ENCODE data around the gene CD3D. TPM values are rescaled to one million over a fixed set of nuclear protein-coding genes. Genes with fewer than 3 reads are reported as not detected.
A peak's percentile ranks its signal among the peaks of the same experiment; 100 is the strongest.

Gene CD3D
- total and polyA plus RNA-seq, 12 donors = 0.31 to 6.3 (median 0.97) TPM; not detected in 6

DNA sequence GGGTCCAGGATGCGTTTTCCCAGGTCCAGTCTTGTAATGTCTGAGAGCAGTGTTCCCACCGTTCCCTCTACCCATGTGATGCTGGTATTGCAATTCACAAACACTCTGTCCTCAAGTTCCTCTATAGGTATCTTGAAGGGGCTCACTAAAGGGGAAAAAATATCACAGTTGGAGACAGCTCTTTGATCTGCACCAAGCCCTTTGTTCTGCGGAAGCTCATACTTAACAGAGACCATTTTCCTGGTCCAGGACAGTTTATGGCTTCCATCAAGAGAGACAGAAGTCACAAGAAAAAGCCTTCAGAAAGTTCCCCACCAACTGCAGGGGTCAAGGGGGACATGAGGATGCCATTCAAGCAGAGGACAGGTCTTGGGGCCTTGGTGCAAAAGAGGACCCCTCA lies 2.1 kb downstream of the CD3D start:
- ATAC-seq = no peak
- intact Hi-C loops (cut with DNase I) = no loop called here
- no peak for DNase-seq
- Histone ChIP-seq H3K4me3 (peak overlapping the region in 1 of 10 donors; percentile 50), H3K9me3 (no peaks in the 10 kb centered on the region), H3K27me3 (peaks cover 0 to 26% (median 4%) of the 10 kb centered on the region in 7 donors), H3K27ac (peak overlapping the region in 1 of 10 donors; percentile 83), H3K4me1 (no peaks in the 10 kb centered on the region), H3K36me3 (no peaks in the 10 kb centered on the region)
- 87 to 89% methylated on average over 3 of the region's 3 CpGs for WGBS, 2 donors
- TF ChIP-seq, protein P1, sequence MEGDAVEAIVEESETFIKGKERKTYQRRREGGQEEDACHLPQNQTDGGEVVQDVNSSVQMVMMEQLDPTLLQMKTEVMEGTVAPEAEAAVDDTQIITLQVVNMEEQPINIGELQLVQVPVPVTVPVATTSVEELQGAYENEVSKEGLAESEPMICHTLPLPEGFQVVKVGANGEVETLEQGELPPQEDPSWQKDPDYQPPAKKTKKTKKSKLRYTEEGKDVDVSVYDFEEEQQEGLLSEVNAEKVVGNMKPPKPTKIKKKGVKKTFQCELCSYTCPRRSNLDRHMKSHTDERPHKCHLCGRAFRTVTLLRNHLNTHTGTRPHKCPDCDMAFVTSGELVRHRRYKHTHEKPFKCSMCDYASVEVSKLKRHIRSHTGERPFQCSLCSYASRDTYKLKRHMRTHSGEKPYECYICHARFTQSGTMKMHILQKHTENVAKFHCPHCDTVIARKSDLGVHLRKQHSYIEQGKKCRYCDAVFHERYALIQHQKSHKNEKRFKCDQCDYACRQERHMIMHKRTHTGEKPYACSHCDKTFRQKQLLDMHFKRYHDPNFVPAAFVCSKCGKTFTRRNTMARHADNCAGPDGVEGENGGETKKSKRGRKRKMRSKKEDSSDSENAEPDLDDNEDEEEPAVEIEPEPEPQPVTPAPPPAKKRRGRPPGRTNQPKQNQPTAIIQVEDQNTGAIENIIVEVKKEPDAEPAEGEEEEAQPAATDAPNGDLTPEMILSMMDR (IDR thresholded peaks at IDR 0.05) = no peak

DNA sequence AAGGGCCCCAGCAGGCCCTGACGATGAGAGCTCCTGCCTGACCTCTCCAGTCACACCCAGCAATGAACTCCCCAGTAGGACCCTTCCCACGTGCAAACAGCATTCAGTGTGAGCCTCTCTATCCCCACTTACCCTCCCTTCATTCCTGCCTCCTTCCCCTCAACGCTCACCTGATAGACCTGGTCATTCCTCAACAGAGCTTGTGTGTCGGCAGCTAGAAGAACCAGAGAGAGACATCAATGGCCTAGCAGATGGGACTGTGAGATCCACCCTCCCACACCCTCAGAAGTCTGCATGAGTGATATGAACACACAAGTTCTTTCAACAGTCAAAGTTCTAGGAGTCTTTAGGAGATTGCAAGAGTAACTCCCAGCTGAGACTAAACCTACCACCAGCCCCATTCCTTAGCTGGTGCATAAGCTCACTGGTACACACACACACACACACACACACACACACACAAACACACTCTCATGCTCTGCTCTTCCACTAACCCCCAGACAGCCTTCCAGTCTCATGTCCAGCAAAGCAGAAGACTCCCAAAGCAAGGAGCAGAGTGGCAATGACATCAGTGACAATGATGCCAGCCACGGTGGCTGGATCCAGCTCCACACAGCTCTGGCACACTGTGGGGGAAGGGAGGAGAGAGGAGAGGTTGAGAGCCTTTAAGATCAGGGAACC lies 3.1 kb downstream of the CD3D start:
- DNase-seq (no peak), ATAC-seq (no peak)
- Histone ChIP-seq H3K27ac (peak overlapping the region in 1 of 10 donors; percentile 83), H3K4me3 (peak overlapping the region in 1 of 10 donors; percentile 50), H3K9me3 (no peaks in the 10 kb centered on the region), H3K27me3 (peaks cover 0 to 16% (median 4%) of the 10 kb centered on the region in 7 donors), H3K36me3 (no peaks in the 10 kb centered on the region), H3K4me1 (no peaks in the 10 kb centered on the region)
- intact Hi-C loops (cut with DNase I) = no loop called here
- TF ChIP-seq, protein P1 (IDR thresholded peaks at IDR 0.05) = no peak
- WGBS, 2 donors = 76 to 81% methylated on average over 5 of the region's 5 CpGs

DNA sequence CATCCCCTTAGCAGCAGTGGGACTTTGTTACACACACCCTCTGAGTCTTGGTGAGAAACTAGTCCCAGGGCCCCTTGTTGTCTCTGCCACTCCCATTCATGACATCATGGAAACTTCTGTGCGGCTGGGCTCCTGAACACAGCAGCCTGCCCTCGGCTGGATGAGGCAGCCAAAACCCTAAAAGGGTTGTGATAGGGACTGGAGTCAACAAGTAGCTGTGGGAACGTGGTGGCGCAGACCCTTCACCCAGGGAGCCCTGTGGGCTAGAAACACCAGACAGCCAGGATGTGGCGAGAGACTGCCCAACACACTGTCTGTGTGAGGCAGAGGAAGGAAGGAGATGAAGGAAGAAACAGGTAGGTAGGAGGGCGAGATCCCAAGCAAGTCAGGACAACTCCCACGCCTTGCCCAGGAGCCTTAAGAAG lies 3.9 kb downstream of the CD3D start:
- Histone ChIP-seq H3K9me3 (no peaks in the 10 kb centered on the region), H3K4me3 (peak overlapping the region in 1 of 10 donors; percentile 50), H3K36me3 (no peaks in the 10 kb centered on the region), H3K4me1 (no peaks in the 10 kb centered on the region), H3K27me3 (peaks cover 0 to 16% (median 4%) of the 10 kb centered on the region in 7 donors), H3K27ac (peak overlapping the region in 1 of 10 donors; percentile 83)
- no peak for DNase-seq
- intact Hi-C loops (cut with DNase I) = no loop called here
- TF ChIP-seq, protein P1 (IDR thresholded peaks at IDR 0.05) = no peak
- ATAC-seq = peak in 7 of 8 donors; percentile 49 to 67 (median 65)
- 50 to 53% methylated on average over 7 of the region's 7 CpGs for WGBS, 2 donors

DNA sequence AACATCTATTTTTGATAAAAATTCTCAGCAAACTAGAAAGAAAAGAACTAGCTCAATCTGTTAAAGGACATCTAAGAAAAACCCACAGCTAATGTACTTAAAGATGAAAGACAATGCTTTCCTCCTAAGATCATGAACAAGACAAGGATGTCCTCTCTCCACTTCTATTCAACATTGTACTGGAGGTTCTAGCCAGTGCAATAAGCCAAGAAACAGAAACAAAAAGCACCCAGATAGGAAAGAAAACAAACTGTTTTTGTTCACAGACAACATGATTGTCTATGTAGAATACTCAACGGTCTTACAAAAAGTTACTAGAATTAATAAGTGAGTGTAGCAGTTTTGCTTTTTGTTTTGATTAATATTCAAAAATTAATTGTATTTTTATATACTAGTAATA lies 7.8 kb downstream of the CD3D start:
- intact Hi-C loops (cut with DNase I) = no loop called here
- TF ChIP-seq, protein P1 (IDR thresholded peaks at IDR 0.05) = no peak
- H3K4me3 ChIP-seq = no peak overlapping the region
- 66 to 87% methylated on average over 1 of the region's 1 CpG for WGBS, 2 donors
- no peaks in the 10 kb centered on the region for H3K36me3 ChIP-seq
- H3K27me3 ChIP-seq = peaks cover 0 to 9% (median 4%) of the 10 kb centered on the region in 7 donors
- no peak for ATAC-seq
- H3K27ac ChIP-seq = peak overlapping the region in 1 of 10 donors; percentile 19
- no peaks in the 10 kb centered on the region for H3K4me1 ChIP-seq
- no peaks in the 10 kb centered on the region for H3K9me3 ChIP-seq
- no peak for DNase-seq
